HTR-8/SVneo (cell line): ENCODE measurements around the gene NINJ2.

Experiments
- DNase-seq: peaks from one replicate; pipeline ENCODE4 v3.0.0; 2011; ENCODE audit warnings: low spot score, mixed read lengths; ENCODE audit not compliant: insufficient read length
- FAIRE-seq: peaks from 2 replicates; lab custom pipeline; 2011; peaks lifted over from hg19 to GRCh38; lab: Jason Lieb, UNC

Gene NINJ2

GRCh38 chr12:517538-517937, 145.7 kb downstream of the NINJ2 start:
- FAIRE-seq (no peak), DNase-seq (no peak)
